Right kidney (tissue), 1 donor: ENCODE measurements around the gene TBC1D24.

Experiments
- DNase-seq: peaks from one replicate; pipeline ENCODE4 v3.0.0-alpha.2; 2016

The TBC1D24 gene

DNA sequence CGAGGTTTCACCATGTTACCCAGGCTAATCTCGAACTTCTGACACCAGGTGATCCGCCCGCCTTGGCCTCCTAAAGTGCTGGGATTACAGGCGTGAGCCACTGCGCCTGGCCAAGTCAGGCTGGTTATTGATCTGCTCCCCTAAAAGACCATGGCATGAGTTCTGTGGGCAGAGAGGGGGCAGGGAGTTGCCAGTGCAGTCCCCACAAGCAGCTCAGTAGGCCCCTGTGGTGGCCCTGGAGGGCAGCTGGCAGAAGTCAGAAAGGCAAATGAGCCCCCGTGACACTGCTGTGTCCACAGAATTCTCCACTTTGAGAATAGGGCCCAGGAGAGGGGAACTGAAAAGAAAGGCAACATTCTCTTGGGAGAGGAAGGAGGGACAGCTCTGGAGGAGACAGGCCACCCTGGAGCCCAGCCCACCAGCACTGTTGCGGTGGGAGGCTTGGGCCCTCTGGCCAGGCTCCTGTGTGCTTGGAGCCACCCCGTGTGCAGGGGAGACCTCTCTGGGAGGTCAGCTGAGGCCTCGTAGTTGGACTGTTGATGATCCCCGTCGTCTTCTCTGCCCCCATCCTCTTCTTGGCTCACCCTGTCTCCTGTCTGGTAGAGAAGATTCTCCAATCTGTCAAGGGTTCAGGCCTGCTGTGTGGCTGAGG lies 43.2 kb downstream of the TBC1D24 start:
- no peak for DNase-seq

DNA sequence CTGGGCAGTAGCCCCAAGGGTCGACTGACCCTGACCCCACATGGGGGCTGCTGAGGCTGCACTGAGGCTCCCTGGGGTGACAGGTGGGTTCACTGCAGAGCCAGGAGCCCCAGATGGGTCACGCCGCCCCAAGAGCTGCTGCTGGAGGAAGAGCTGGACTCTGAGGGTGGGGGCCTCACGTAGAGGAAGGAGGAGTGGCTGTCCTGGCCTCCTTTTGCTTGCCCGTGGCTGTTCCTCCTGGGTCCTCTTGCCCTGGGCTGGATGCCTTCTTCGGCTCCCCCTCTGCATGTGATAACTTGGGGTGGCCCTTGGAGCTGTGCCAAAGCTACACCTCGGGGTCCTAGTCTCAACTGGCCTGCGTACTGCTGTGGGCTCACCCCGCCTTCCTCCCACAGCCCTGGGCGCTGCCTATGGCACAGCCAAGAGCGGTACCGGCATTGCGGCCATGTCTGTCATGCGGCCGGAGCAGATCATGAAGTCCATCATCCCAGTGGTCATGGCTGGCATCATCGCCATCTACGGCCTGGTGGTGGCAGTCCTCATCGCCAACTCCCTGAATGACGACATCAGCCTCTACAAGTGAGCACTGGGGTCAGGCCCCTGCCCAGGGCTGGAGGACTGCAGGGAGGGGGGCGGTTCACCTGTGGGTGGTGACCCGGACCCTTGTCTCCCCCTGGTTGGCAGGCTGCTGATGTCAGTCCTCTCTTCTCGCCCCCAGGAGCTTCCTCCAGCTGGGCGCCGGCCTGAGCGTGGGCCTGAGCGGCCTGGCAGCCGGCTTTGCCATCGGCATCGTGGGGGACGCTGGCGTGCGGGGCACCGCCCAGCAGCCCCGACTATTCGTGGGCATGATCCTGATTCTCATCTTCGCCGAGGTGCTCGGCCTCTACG lies 44.1 kb downstream of the TBC1D24 start:
- DNase-seq: no peak

DNA sequence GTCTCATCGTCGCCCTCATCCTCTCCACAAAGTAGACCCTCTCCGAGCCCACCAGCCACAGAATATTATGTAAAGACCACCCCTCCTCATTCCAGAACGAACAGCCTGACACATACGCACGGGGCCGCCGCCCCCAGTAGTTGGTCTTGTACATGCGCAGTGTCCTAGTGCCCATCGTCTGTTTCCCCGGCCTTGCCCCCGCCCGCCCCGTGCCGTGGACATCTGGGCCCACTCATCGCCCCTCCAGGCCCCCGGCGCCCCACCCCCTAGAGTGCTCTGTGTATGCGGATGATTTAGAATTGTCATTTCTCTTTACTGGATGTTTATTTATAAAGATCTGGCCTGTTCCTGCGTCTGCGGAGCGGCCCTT lies 44.8 kb downstream of the TBC1D24 start:
- no peak for DNase-seq

DNA sequence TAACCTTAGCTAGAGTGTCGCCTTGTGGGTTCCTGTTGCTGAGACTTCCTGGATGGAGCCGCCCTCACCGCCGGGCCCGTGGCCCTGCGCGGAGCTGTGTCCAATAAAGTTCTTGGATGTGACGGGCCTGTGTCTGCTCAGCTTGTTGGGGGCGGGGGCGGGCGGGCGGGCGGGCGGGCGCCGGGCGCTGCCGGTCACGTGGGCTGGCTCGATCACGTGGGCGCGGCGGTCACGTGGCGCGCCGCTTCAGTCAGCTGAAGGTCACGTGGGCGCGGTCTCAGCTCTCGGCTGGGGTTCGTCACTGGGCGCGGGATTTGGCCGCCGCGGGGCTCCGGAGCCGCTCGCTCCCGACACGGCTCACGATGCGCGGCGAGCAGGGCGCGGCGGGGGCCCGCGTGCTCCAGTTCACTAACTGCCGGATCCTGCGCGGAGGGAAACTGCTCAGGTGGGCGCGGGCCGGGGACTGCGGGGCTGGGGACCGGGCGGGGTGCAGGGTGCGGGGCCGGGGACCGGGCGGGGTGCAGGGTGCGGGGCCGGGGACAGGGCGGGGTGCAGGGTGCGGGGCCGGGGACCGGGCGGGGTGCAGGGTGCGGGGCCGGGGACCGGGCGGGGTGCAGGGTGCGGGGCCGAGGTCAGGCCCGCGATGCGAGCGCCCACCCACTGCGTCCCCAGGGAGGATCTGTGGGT lies 45.3 kb downstream of the TBC1D24 start, which contains the start of gene AMDHD2:
TSS of gene AMDHD2 (plus strand) at position 275 of the 687 bp plus-strand sequence. CDS start at position 363, 88 bp downstream.
- DNase-seq: peak; percentile 70

DNA sequence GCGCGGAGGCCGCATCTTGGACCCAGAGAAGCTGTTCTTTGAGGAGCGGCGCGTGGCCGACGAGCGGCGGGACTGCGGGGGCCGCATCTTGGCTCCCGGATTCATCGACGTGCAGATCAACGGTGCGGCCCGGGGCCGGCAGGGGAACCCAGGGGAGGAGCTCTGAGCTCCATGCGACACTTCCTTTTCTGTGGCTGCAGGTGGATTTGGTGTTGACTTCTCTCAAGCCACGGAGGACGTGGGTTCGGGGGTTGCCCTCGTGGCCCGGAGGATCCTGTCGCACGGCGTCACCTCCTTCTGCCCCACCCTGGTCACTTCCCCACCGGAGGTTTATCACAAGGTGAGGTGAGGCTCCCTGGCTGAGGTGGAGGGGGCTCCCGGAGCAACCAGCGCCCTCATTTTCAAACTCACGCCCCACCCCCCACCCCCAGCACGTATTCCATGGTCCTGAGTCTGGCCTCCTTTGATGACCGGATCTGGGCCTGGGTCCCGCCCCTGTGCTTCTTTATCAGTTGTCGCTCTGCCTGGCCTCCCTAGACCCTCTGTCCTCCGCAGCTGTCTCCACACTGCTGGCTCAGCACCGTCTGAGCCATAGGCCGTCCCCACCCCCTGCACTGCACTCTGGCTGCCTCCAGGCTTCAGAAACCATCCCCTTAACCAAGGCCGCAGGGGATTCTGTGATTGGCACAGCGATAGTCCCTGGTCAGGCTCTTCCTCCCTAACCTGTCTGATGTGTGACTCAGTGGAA lies 46.0 kb downstream of the TBC1D24 start:
- DNase-seq: peak; percentile 23

DNA sequence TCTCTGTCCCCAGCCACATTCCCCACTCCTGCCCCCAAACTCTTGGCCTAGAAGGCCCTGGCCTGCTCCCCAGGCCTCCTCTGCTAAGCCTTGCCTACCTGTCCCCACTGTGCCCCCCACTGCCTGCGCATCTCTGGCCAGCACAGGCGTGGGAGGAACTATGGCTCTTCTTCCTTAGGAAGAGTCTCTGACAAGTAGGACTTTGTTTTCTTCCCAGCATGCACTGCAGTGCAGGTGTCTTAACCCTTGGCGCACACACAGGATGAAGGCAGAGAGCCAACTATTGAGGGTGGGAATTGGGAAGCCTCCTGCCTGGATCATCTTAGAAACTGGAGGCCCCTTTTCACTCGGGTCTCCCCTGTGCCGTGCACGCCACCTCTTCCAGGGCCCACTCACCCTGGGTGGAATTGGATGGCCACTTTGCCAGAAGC lies 48.9 kb downstream of the TBC1D24 start:
- no peak for DNase-seq

DNA sequence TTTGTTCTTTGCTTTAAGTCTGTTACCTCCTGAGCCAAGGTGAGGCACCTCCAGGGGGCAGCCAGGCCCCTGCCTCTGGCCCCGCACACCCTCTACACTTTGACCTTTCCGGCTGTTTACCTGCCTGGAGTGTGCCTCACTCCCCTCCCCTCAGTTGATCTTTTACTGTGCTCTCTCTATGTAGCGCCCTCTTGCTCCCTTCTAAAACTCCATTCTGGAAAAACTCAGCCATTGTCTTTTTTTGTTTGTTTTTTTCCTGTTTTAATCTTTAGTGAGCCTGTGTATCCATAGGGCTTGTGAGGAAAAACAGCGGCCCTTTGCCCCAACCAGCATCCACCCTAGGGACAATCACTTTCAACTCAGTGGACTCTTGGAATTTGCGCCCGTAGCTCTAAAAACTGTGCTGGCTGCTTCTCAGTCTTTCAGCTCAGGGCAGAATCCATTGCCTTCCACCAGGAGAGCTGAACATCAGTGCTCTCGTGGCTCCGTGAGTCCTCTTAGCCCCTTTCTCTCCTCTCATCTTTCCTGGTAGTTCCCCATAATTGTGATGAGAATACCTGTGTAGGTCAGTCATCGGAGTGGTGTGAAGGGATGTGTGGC lies 49.5 kb downstream of the TBC1D24 start:
- DNase-seq: no peak

DNA sequence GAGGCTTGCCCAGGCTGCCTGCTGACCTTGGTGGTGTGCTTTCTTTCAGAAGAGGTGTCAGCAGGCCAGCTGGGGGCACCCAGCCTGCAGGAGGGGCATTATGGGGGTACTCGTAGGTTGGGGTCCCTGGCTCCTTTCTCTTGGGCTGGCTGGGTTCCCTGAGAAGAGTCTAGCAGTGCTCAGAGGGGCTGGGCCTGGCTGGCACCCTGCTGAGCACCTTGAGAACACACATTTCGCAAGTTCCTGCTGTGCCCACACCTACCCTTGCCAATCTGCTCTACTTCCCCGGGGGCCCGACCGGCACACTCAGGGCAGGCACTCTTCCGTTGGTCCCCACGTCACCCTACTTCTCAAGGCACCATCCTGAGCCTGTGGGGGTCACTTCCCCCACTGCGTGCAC lies 51.2 kb downstream of the TBC1D24 start:
- no peak for DNase-seq

DNA sequence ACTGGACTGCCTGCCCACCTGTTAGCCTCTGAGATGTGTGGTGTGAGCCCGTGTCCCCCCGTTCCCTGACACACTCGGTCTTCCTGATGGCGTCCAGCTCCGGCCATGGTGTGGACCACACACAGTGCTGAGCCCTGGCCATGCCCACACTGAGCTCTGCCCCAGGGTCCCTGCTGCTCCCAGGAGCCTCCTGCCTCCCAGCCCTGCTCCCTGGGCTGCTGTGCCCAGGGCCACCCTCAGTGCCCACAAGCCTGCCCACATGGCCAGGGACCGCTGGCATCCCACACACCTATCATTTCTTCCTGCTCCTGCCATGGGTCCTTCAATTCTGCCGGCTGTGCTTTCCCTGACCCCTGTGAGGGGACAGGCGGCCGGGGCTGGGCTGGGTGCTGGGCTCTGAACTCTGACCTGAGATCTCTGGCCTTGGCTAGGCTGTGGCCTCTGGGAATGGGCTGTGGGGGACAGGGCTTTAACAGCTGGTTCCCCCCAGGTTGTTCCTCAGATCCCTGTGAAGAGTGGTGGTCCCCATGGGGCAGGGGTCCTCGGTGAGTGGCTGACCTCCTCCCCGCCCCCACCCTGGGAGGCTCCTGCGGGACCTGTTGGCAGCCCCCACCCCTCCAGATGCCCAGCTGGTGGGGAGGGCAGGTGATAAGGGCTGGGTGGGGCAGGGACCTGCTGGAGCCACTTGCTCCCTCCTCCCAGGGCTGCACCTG lies 52.3 kb downstream of the TBC1D24 start:
- no peak for DNase-seq

DNA sequence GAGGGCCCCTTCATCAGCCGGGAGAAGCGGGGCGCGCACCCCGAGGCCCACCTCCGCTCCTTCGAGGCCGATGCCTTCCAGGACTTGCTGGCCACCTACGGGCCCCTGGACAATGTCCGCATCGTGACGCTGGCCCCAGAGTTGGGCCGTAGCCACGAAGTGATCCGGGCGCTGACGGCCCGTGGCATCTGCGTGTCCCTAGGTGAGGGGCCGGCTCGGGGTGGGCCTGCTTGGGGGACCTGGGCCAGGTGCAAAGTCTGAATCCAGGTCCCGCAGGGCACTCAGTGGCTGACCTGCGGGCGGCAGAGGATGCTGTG lies 52.8 kb downstream of the TBC1D24 start:
- no peak for DNase-seq

DNA sequence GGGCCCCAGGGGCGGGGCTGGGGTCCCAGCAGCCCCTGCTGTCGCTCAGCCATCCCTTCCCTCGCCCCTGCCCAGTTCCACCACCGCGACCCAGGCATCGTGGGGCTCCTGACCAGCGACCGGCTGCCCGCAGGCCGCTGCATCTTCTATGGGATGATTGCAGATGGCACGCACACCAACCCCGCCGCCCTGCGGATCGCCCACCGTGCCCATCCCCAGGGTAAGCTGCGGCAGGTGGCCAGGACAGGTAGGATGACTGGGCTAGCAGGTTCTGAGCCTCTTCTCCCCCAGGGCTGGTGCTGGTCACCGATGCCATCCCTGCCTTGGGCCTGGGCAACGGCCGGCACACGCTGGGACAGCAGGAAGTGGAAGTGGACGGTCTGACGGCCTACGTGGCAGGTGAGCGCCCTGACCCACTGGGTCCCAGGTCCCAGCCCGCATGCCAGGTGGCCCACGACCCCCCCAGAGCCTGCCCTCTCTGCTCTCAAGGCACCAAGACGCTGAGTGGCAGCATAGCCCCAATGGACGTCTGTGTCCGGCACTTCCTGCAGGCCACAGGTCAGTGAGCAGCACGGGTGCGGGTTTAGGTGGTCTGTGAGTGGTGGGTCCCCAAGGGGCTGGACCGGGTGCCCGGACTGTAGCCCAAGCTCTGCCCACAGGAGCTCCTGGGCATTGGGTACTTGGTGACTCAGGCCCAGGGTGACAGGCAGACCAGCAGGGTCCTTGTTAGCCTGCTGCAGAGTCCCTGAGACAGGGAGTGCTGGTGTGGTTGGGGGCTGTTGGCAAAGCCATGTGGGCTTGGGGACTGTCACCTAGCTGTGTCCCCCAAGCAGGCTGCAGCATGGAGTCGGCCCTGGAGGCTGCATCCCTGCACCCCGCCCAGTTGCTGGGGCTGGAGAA lies 53.5 kb downstream of the TBC1D24 start:
- DNase-seq: no peak

DNA sequence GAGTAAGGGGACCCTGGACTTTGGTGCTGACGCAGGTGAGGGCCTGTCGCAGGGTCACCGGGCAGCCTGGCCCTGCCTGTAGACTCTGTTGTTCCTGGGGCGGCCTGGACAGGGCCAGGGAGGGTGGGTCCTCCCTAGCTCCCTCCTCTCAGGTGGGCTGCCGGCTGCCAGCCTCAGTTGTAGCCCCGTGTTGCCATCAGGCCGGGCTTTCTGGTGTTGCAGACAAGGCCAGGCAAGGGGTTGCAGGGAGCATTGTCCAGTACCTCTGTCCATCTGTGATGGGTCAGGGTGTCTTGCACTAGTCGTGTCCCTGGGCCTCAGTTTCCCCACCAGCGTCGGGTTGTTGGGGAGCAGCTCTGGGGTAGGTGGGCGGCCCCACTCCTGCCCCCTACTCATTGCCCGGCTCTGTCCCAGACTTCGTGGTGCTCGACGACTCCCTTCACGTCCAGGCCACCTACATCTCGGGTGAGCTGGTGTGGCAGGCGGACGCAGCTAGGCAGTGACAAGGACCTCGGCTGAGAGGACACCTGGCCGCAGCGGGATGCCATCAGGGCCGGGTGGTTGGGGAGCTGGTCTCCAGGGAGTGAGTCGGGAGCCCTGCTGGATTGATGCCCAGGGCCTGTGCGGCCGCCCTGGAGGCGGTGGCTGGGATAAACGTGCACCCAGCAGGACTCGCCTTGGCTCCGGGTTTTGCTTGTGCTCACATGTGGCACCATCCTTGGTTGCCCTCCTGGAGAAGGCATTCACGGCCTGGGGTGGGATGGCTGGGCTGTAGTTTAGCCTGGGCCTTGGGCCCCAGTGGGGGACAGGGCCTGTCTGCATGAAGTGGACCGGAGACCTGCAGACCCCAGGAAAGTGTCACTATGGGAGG lies 54.4 kb downstream of the TBC1D24 start:
- no peak for DNase-seq

DNA sequence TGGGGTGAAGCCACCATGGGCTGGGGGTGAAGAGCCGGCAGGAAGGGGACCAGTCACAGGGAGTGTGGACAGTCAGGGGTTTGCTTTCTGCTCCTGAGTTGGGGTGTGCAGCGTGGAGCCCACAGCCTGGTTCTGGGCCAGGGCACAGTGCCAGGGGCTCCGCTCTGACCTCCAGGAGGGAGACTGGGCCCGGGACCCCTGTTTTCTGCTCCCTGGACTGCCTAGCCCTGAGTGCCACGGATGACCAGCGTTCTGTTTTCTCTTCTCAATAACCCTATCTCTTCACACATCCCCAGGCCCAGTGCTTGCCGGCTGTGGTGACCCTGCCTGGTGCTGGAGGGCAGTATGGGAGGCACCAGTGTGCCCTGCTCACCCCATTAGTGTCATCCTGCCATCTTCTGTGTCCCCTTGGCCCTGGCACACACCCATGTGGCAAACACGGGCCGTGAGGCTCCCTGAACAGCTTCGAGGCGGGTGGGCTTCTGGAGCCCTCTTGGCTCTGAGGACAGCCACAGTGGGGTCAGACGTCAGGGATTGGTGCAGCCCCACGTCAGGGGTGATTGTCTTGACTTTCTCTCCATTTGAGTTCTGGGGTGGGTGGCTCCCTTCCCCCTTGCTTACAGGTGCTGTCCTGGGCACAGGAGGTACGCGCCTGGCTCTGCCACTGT lies 55.2 kb downstream of the TBC1D24 start:
- DNase-seq: no peak

DNA sequence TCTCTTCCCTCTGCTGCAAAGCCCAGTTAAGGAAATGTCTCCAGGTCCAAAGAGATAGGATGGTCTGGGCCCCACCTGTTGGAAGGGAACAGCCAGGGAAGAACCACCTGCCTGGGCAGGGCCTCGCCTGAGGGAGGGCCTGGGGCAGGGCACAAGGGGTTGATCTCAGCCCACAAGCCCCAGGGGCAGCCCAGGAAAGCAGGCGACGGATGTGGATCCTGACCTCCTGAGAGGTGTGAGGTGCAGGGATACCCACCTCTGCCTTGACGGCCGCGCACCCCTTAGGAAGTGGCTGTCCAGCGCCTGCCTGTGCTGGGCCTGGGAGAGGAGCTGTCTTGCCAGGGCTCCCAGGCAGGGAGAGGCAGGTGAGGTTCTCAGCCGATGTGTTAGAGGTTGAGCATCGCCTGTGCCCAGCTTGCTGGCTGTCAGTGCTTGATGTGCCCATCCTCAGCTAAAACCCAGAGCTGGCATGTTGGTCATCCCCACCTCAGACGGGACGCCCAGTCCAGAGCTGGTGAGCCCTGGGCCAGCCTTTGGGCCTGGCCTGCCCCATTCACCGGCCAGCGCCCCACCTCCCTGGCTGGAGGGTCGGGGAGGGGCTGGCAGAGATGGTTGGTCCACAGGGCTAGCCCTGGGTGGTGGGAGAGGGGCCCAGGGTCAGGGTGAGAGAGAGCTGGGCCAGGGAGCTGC lies 55.8 kb downstream of the TBC1D24 start:
- DNase-seq: no peak

DNA sequence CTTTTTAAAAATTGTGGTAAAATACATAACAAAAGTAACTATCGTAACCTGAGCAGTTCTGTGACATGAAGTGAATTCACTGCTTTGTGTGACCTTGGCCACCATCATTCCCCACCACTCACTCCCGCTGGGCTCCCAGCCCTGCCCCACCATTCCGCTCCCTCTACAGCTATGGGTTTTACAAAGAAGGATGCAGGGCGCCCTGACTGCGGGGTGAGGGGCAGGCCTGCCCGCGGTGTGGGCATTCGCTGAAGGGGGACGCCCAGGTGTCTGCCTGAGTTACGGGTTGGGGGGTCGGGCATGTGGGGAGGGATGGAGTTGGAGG lies 56.4 kb downstream of the TBC1D24 start, which contains the start of gene CEMP1:
TSS of gene CEMP1 (minus strand) at position 38 of the 325 bp plus-strand sequence. CDS start 335 bp downstream, outside the sequence.
- DNase-seq: no peak

DNA sequence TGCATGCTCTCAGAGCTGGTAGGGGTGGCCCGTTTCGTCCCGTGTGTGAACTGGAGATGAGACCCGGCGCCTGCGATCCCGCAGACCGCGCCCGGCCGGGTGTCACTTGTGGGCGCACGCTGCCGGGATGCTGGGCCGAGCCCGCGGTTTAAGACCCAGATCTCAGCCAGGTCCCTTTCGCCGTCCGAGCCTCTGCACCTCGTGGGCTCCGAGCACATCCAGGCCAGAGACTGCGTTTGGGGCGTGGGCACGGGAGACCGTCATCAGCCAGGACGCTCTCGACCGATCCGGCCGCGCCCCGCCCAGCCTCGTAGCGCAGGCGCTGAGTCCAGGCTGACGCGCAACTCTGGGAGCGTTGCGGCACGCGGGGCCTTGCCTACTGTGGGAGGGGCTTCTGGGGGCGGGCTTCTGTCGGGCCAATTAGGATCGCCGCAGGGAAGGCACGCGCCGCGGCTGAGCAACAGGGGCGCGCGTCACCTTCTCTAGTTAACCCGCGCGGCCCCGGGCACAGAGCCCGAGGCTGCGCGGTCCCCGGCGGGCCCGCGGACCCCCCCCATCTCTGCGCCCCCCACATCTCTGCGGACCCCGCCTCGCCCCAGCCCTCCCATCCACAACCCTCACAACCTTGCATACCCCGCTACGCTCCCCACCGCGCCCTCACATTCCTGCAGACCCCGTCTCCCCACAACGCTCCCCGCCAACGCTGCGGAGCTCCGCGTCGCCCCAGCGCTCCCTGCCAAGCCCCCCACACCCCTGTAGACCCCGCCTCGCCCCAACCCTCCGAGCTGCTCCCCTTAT lies 57.0 kb downstream of the TBC1D24 start:
- peak; percentile 88 for DNase-seq

DNA sequence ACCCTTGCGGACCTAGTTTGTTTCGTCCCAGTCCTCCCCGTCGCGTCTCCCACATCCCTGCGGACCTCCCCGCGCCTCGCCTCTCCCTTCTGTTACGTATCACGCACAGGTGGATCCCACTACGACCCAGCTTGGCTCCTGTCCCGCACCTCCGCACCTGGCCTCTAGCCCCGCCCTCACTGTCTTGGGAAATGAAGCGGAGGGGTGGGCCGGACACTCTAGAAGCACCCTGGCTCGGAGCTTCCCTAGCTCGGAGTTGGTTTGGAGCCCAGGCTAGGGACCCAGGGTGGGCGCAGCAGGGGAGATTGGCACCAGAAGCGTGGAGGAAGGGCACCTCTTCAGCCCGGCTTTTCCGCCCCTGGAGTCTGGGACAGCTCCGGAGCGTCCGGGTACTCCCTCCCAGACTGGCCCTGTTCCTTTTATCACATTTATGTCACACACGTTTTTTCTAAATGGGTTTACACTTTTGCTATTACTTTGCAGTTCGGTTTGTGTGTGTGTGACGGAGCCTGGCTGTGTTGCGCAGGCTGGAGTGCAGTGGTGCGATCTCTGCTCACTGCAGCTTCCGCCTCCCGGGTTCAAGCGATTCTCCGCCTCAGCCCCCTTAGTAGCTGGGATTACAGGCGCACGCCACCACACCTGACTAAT lies 57.7 kb downstream of the TBC1D24 start:
- peak; percentile 82 for DNase-seq
